NB4 (cell line): Measurements from ENCODE around the gene RBM20.

Source experiments
- CTCF ChIP-seq: IDR thresholded peaks from one replicate; pipeline ENCODE4 v1.5.1; 2012; ENCODE audit warnings: low read depth, low read length
- MAX ChIP-seq: IDR thresholded peaks from 2 replicates; pipeline ENCODE4 v1.6.1; 2011; ENCODE audit warnings: low read depth, low read length
- MYC ChIP-seq: IDR thresholded peaks from 2 replicates; pipeline ENCODE4 v1.6.1; 2011; ENCODE audit warnings: low read depth, low read length
- POLR2A ChIP-seq: IDR thresholded peaks from 2 replicates; pipeline ENCODE4 v1.6.1; 2011; ENCODE audit warnings: mild to moderate bottlenecking; ENCODE audit not compliant: insufficient read length; ENCODE audit errors: extremely low read depth

GRCh38 chr10:110641256-110641655 lies 2.9 kb upstream of the RBM20 start:
- TF ChIP-seq CTCF (no peak), MAX (no peak), MYC (no peak), POLR2A (no peak)
